H1 (cell line): ENCODE results near the gene RYR3. TPM values are rescaled to one million over a fixed set of nuclear protein-coding genes. Genes with fewer than 3 reads are reported as not detected.

Source experiments
- CTCF ChIA-PET: fragments of 300-600 bp; sonication (Branson Sonifier 250); formaldehyde crosslinking; loops from one replicate; lab custom pipeline; 2021; ENCODE audit not compliant: partially characterized antibody; lab: Charles Lee
- POLR2A ChIA-PET: fragments of 300-600 bp; sonication (Branson Sonifier 250); formaldehyde crosslinking; loops from one replicate; lab custom pipeline; 2021; ENCODE audit warnings: inconsistent platforms; ENCODE audit not compliant: partially characterized antibody; lab: Charles Lee
- DNase-seq, 2 experiments: peaks; one replicate each; pipeline versions ENCODE4 v3.0.0 to v3.0.0-alpha.2; 2010 to 2022; ENCODE audit warnings: low spot score in 2 of 2, low read depth in 1 of 2, mixed read lengths in 1 of 2
- FAIRE-seq: peaks from 2 replicates; lab custom pipeline; 2011; peaks lifted over from hg19 to GRCh38; lab: Jason Lieb, UNC
- H2AFZ ChIP-seq: 2 replicates; pipeline ENCODE4 v1.8.1; 2012; ENCODE audit warnings: low read length, inconsistent platforms
- H2AK5ac ChIP-seq: 2 replicates; pipeline ENCODE4 v1.6.1; 2013; ENCODE audit warnings: low read depth, low read length
- H2BK120ac ChIP-seq: replicated peaks from 2 replicates; pipeline ENCODE3; 2013; ENCODE audit warnings: low read depth, low read length, inconsistent platforms
- H2BK12ac ChIP-seq: 2 replicates; pipeline ENCODE4 v1.6.1; 2013; ENCODE audit warnings: low read depth, low read length
- H2BK15ac ChIP-seq: 2 replicates; pipeline ENCODE4 v1.6.1; 2013; ENCODE audit warnings: low read length
- H2BK20ac ChIP-seq: 2 replicates; pipeline ENCODE4 v1.6.1; 2013; ENCODE audit warnings: low read length
- H2BK5ac ChIP-seq: 2 replicates; pipeline ENCODE4 v1.6.1; 2013; ENCODE audit warnings: low read depth, low read length
- H3K14ac ChIP-seq: 2 replicates; pipeline ENCODE4 v1.6.1; 2013; ENCODE audit warnings: inconsistent platforms; ENCODE audit not compliant: insufficient read length
- H3K18ac ChIP-seq: 2 replicates; pipeline ENCODE4 v1.6.1; 2013; ENCODE audit warnings: low read length; ENCODE audit errors: extremely low read depth
- H3K23ac ChIP-seq: 2 replicates; pipeline ENCODE4 v1.6.1; 2013; ENCODE audit warnings: inconsistent platforms; ENCODE audit not compliant: insufficient read length
- H3K23me2 ChIP-seq: 2 replicates; pipeline ENCODE4 v1.6.1; 2013; ENCODE audit warnings: low read depth, low read length
- H3K27ac ChIP-seq: 2 replicates; pipeline ENCODE4 v1.6.1; 2011; ENCODE audit warnings: low read depth, low read length, inconsistent platforms
- H3K27me3 ChIP-seq, 4 experiments: replicated peaks in 1 of 4; 1 replicate in 1 of 4; 2 replicates in 3 of 4; pipeline versions ENCODE4 v1.6.1 to v1.8.1; 2011 to 2013; ENCODE audit warnings: low read length in 3 of 4, mild to moderate bottlenecking in 3 of 4, inconsistent platforms in 2 of 4, mixed read lengths in 2 of 4, moderate library complexity in 1 of 4; ENCODE audit not compliant: control insufficient read depth in 3 of 4, insufficient read depth in 3 of 4; ENCODE audit errors: extremely low read depth in 1 of 4
- H3K36me3 ChIP-seq, 4 experiments: 2 replicates each; pipeline versions ENCODE4 v1.6.1 to v1.8.1; 2011 to 2013; ENCODE audit warnings: mild to moderate bottlenecking in 4 of 4, low read length in 3 of 4, moderate library complexity in 2 of 4, control low read depth in 1 of 4, inconsistent platforms in 1 of 4; ENCODE audit not compliant: insufficient read depth in 4 of 4, control insufficient read depth in 2 of 4
- H3K4ac ChIP-seq: replicated peaks from 2 replicates; pipeline ENCODE3; 2013; ENCODE audit warnings: low read length, low read depth, mixed read lengths, inconsistent platforms; ENCODE audit not compliant: insufficient read length
- H3K4me1 ChIP-seq, 4 experiments: replicated peaks in 1 of 4; 1 replicate in 1 of 4; 2 replicates in 3 of 4; pipeline versions ENCODE4 v1.6.1 to v1.8.1; 2011 to 2013; ENCODE audit warnings: low read length in 3 of 4, inconsistent platforms in 2 of 4, mixed read lengths in 1 of 4; ENCODE audit not compliant: insufficient read depth in 4 of 4, control insufficient read depth in 3 of 4
- H3K4me2 ChIP-seq, 2 experiments: 2 replicates each; pipeline versions ENCODE4 v1.6.1 to v1.8.1; 2011 to 2013; ENCODE audit warnings: low read depth in 2 of 2, low read length in 2 of 2, control low read depth in 1 of 2, inconsistent platforms in 1 of 2, mild to moderate bottlenecking in 1 of 2; ENCODE audit not compliant: insufficient read depth in 1 of 2
- H3K4me3 ChIP-seq, 4 experiments: fragments of 200-600, 300-600 bp in 1 of 4; sonication (generic), shearing (Covaris generic), sonication (Bioruptor Twin) in 1 of 4; 2 replicates each; pipeline versions ENCODE4 v1.5.1 to v1.8.1; 2011 to 2016; ENCODE audit warnings: low read length in 4 of 4, low read depth in 3 of 4, control low read depth in 2 of 4, inconsistent platforms in 2 of 4, mild to moderate bottlenecking in 2 of 4, mixed read lengths in 1 of 4, moderate library complexity in 1 of 4; ENCODE audit not compliant: insufficient read depth in 2 of 4; ENCODE audit errors: extremely low read depth in 1 of 4
- H3K56ac ChIP-seq: replicated peaks from 2 replicates; pipeline ENCODE3; 2013; ENCODE audit warnings: low read depth, mild to moderate bottlenecking, mixed read lengths, low read length, inconsistent platforms; ENCODE audit not compliant: insufficient read length
- H3K79me1 ChIP-seq: 2 replicates; pipeline ENCODE4 v1.6.1; 2013; ENCODE audit warnings: low read depth, low read length, control low read depth
- H3K79me2 ChIP-seq, 2 experiments: 2 replicates each; pipeline versions ENCODE4 v1.6.1 to v1.8.1; 2012 to 2013; ENCODE audit warnings: low read length in 2 of 2, mild to moderate bottlenecking in 2 of 2, inconsistent platforms in 1 of 2; ENCODE audit not compliant: insufficient read depth in 2 of 2, control insufficient read depth in 1 of 2
- H3K9ac ChIP-seq, 4 experiments: replicated peaks in 1 of 4; 1 replicate in 1 of 4; 2 replicates in 3 of 4; pipeline versions ENCODE4 v1.6.1 to v1.8.1; 2011 to 2013; ENCODE audit warnings: low read depth in 3 of 4, low read length in 3 of 4, control low read depth in 2 of 4, mild to moderate bottlenecking in 2 of 4, moderate library complexity in 2 of 4, inconsistent platforms in 1 of 4; ENCODE audit errors: extremely low read depth in 1 of 4
- H3K9me3 ChIP-seq, 2 experiments: 2 replicates each; pipeline versions ENCODE4 v1.6.1 to v1.8.1; 2012 to 2013; ENCODE audit warnings: mild to moderate bottlenecking in 2 of 2, moderate library complexity in 2 of 2, control low read depth in 1 of 2, inconsistent platforms in 1 of 2, low read depth in 1 of 2, low read length in 1 of 2, mixed read lengths in 1 of 2; ENCODE audit not compliant: insufficient read depth in 2 of 2
- H4K20me1 ChIP-seq, 2 experiments: replicated peaks in 1 of 2; 2 replicates each; pipeline versions ENCODE3 to v1.8.1; 2011 to 2013; ENCODE audit warnings: inconsistent platforms in 2 of 2, low read length in 2 of 2, mild to moderate bottlenecking in 1 of 2; ENCODE audit not compliant: insufficient read depth in 2 of 2, control insufficient read depth in 1 of 2
- H4K5ac ChIP-seq: 2 replicates; pipeline ENCODE4 v1.6.1; 2013; ENCODE audit warnings: low read length, low read depth, mixed read lengths, inconsistent platforms; ENCODE audit not compliant: insufficient read length
- H4K8ac ChIP-seq: 2 replicates; pipeline ENCODE4 v1.8.0; 2013; ENCODE audit warnings: mild to moderate bottlenecking, moderate library complexity, low read length, inconsistent platforms; ENCODE audit not compliant: insufficient read depth; ENCODE audit errors: extremely low read depth
- H4K91ac ChIP-seq: replicated peaks from 2 replicates; pipeline ENCODE3; 2013; ENCODE audit warnings: low read length, mixed read lengths, inconsistent platforms; ENCODE audit not compliant: insufficient read length
- CEBPB ChIP-seq: IDR thresholded peaks from 2 replicates; pipeline ENCODE4 v1.6.1; 2012; ENCODE audit warnings: low read depth, low read length
- EP300 ChIP-seq, 2 experiments: IDR thresholded peaks; 1 replicate in 1 of 2; 2 replicates in 1 of 2; pipeline ENCODE4 v1.6.1; 2011 to 2012; ENCODE audit warnings: low read depth in 2 of 2, low read length in 2 of 2, mild to moderate bottlenecking in 2 of 2, borderline replicate concordance in 1 of 2, inconsistent platforms in 1 of 2, moderate library complexity in 1 of 2
- HDAC6 ChIP-seq: IDR thresholded peaks from one replicate; pipeline ENCODE4 v1.7.1; 2012; ENCODE audit warnings: low read depth, mild to moderate bottlenecking, inconsistent platforms, low read length, moderate library complexity
- RAD21 ChIP-seq, 2 experiments: IDR thresholded peaks in 1 of 2; conservative IDR thresholded peaks in 1 of 2; 2 replicates each; pipeline ENCODE4 v1.6.1; 2011; ENCODE audit warnings: low read depth in 2 of 2, low read length in 2 of 2, improper control_type of control experiment in 1 of 2, inconsistent platforms in 1 of 2, mild to moderate bottlenecking in 1 of 2, moderate library complexity in 1 of 2
- RBBP5 ChIP-seq: IDR thresholded peaks from 2 replicates; pipeline ENCODE4 v1.7.1; 2012; ENCODE audit warnings: low read depth, mild to moderate bottlenecking, inconsistent platforms, low read length, moderate library complexity, borderline replicate concordance
- RXRA ChIP-seq: IDR thresholded peaks from 2 replicates; pipeline ENCODE4 v1.6.1; 2011; ENCODE audit warnings: low read depth, mild to moderate bottlenecking, low read length, moderate library complexity; ENCODE audit not compliant: insufficient read depth
- SP2 ChIP-seq: IDR thresholded peaks from 2 replicates; pipeline ENCODE4 v1.6.1; 2012; ENCODE audit warnings: mild to moderate bottlenecking, low read length, inconsistent platforms
- SUZ12 ChIP-seq: fragments of 200-600 bp; sonication (generic); IDR thresholded peaks from 2 replicates; pipeline ENCODE4 v1.6.1; 2012; ENCODE audit warnings: mild to moderate bottlenecking, inconsistent platforms, low read length, moderate library complexity, mixed read lengths
- TAF7 ChIP-seq: optimal IDR thresholded peaks from 2 replicates; pipeline ENCODE3; 2011; ENCODE audit warnings: low read depth, mild to moderate bottlenecking, inconsistent platforms, low read length, moderate library complexity, borderline replicate concordance
- TEAD4 ChIP-seq: IDR thresholded peaks from 2 replicates; pipeline ENCODE4 v1.6.1; 2012; ENCODE audit warnings: low read depth, low read length, inconsistent platforms, mixed read lengths
- WGBS, 2 experiments: shearing (Covaris generic) in 1 of 2; methylation state at CpG; one replicate each; pipeline versions ENCODE4 v1.1.6 to v1.1.7; 2013 to 2015; ENCODE audit warnings: low lambda C conversion rate in 2 of 2, mixed read lengths in 2 of 2, inconsistent platforms in 1 of 2, low coverage in 1 of 2, missing lambda C conversion rate in 1 of 2; ENCODE audit not compliant: insufficient replicate concordance in 2 of 2, insufficient coverage in 1 of 2, insufficient read length in 1 of 2; ENCODE audit errors: extremely low coverage in 1 of 2, missing lambda C conversion rate in 1 of 2; 5-methylcytosine and 5-hydroxymethylcytosine counted together
- polyA plus RNA-seq, 7 experiments: library from polyadenylated mRNA; depleted of rRNA in 3 of 7; stranded (reverse) in 5 of 7; unstranded in 2 of 7; fragments of >200 nt in 5 of 7; fragments of 200-250 nt in 2 of 7; gene quantifications; 1 replicate in 5 of 7; 2 replicates in 1 of 7; 4 replicates in 1 of 7; pipeline versions ENCODE4 v1.2.1 to v1.2.3, GENCODE V29; 2011 to 2013; ENCODE audit warnings: missing spikeins in 2 of 7, mixed read lengths in 2 of 7
- total RNA-seq: library from RNA; stranded (reverse); fragmentation: NEBNext Ultra II Directional; extraction: Animal tissue kit (Norgen Biotek cat#: 25700); gene quantifications from 2 replicates; pipeline ENCODE4 v1.2.1, GENCODE V29; 2021

Gene RYR3
- total and polyA plus RNA-seq, 2 of the 8 experiments (the other 6 are each of a cell fraction or from before 2014, with no cell fraction given) = 0.33 to 3.4 TPM

DNA sequence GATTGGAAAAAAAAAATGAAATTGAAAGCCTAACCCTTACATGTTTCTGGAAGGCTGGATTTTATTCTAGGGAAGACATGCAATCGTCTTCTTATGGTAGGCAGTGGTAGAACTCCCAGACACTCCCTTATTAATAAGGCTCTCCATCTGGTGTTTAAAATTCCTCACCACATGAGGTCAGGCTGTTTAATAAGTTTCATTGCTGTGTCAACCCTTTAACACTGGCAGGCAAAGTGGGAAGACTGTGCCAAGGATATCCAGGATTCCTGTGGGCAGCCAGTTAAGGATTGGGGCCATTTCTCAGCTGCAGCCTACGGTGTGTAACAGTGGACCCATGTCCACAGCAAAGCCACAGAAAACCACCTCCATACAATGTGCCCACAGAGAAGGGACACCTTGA, 432.0 kb downstream of the RYR3 start:
- Histone ChIP-seq H2BK120ac (no peak overlapping the region), H3K79me1 (no peaks in the 10 kb centered on the region), H3K36me3 (no peaks in the 10 kb centered on the region), H3K14ac (no peak overlapping the region), H2BK5ac (no peak overlapping the region), H4K8ac (no peak overlapping the region), H3K9me3 (no peaks in the 10 kb centered on the region), H3K4me1 (peaks cover 0 to 6% (median 3%) of the 10 kb centered on the region in 4 experiments; a peak in 2 of 7 replicates), H3K4me2 (no peak overlapping the region), H3K4me3 (no peak overlapping the region), H2BK12ac (no peak overlapping the region), H2BK15ac (no peak overlapping the region), H2BK20ac (no peak overlapping the region), H3K18ac (no peak overlapping the region), H3K27me3 (0 out of 7 replicates have a peak, but pooled peaks cover 0 to 4% (median 0%) of the 10 kb centered on the region in 4 experiments), H2AFZ (no peak overlapping the region), H3K27ac (no peak overlapping the region), H2AK5ac (no peak overlapping the region), H3K56ac (no peak overlapping the region), H4K91ac (no peak overlapping the region), H3K23me2 (peaks cover 5% of the 10 kb centered on the region), H3K9ac (no peak overlapping the region), H3K79me2 (no peaks in the 10 kb centered on the region), H4K5ac (no peak overlapping the region), H3K23ac (no peak overlapping the region), H3K4ac (no peak overlapping the region), H4K20me1 (no peaks in the 10 kb centered on the region)
- CTCF ChIA-PET = interaction anchor here (1.0 kb wide), 1 partner anchor 24 kb away, joined by 5 read pairs; no protein-coding TSS in a partner anchor
- TF ChIP-seq TAF7 = no peak
- TF ChIP-seq SP2 = no peak
- TF ChIP-seq SUZ12 = no peak
- no peak for TF ChIP-seq RBBP5
- no peak for TF ChIP-seq HDAC6
- no peak for TF ChIP-seq CEBPB
- no peak for TF ChIP-seq TEAD4
- no peak for TF ChIP-seq EP300 (IDR thresholded peaks at IDR 0.05; ENCODE audit: borderline replicate concordance in 1 of 2, low read depth in 2 of 2, low read length in 2 of 2)
- TF ChIP-seq RXRA = no peak
- TF ChIP-seq RAD21 (IDR thresholded peaks at IDR 0.05 in 1 of 2, conservative IDR thresholded peaks at IDR 0.05 in 1 of 2; ENCODE audit: low read depth in 2 of 2, low read length in 2 of 2) = no peak
- no peak for DNase-seq
- WGBS, 2 experiments = 94% methylated on average over 2 of the region's 2 CpGs; no CpG with 5 or more reads in 1 of the 2 experiments
- POLR2A ChIA-PET = no interaction called here
- FAIRE-seq = no peak
